H9 (cell line): ENCODE data around the gene SYNGR1. TPM values are rescaled to one million over a fixed set of nuclear protein-coding genes. Genes with fewer than 3 reads are reported as not detected.

Experiments used
- DNase-seq: peaks from one replicate; pipeline ENCODE4 v3.0.0-alpha.2; 2017
- H2AFZ ChIP-seq: one replicate; pipeline ENCODE4 v1.6.1; 2013; ENCODE audit warnings: mild to moderate bottlenecking, low read length, control low read depth, moderate library complexity
- H2AK5ac ChIP-seq: 2 replicates; pipeline ENCODE4 v1.6.1; 2013; ENCODE audit warnings: low read length, control low read depth, mixed read lengths; ENCODE audit not compliant: insufficient read length
- H2BK120ac ChIP-seq: one replicate; pipeline ENCODE4 v1.6.1; 2013; ENCODE audit warnings: low read depth, mild to moderate bottlenecking, low read length, control low read depth, inconsistent platforms; ENCODE audit not compliant: poor library complexity, severe bottlenecking
- H2BK12ac ChIP-seq: 2 replicates; pipeline ENCODE4 v1.6.1; 2013; ENCODE audit warnings: low read length, control low read depth, mixed read lengths, low read depth; ENCODE audit not compliant: insufficient read length
- H2BK15ac ChIP-seq: 2 replicates; pipeline ENCODE4 v1.6.1; 2013; ENCODE audit warnings: low read depth, low read length, control low read depth
- H2BK20ac ChIP-seq: one replicate; pipeline ENCODE4 v1.6.1; 2013; ENCODE audit warnings: low read depth, mild to moderate bottlenecking, low read length, control low read depth, inconsistent platforms; ENCODE audit not compliant: poor library complexity, severe bottlenecking
- H2BK5ac ChIP-seq: 2 replicates; pipeline ENCODE4 v1.6.1; 2013; ENCODE audit warnings: low read length, control low read depth, mixed read lengths; ENCODE audit not compliant: insufficient read length
- H3K14ac ChIP-seq: 2 replicates; pipeline ENCODE4 v1.6.1; 2013; ENCODE audit warnings: low read length, control low read depth; ENCODE audit not compliant: insufficient read depth
- H3K18ac ChIP-seq: 2 replicates; pipeline ENCODE4 v1.6.1; 2013; ENCODE audit warnings: low read depth, mild to moderate bottlenecking, mixed read lengths, low read length, control low read depth; ENCODE audit not compliant: insufficient read length
- H3K23ac ChIP-seq: 2 replicates; pipeline ENCODE4 v1.6.1; 2013; ENCODE audit warnings: low read length, control low read depth, mixed read lengths, low read depth; ENCODE audit not compliant: insufficient read length
- H3K23me2 ChIP-seq: 2 replicates; pipeline ENCODE4 v1.6.1; 2013; ENCODE audit warnings: low read depth, mild to moderate bottlenecking, mixed read lengths, low read length, control low read depth; ENCODE audit not compliant: insufficient read length, poor library complexity, severe bottlenecking
- H3K27ac ChIP-seq: 2 replicates; pipeline ENCODE4 v1.5.1; 2013; ENCODE audit warnings: low read length, control low read depth, mixed read lengths, low read depth; ENCODE audit not compliant: insufficient read length
- H3K27me3 ChIP-seq: 2 replicates; pipeline ENCODE4 v1.6.1; 2013; ENCODE audit warnings: low read length, control low read depth, inconsistent platforms; ENCODE audit not compliant: insufficient read depth
- H3K4ac ChIP-seq: 2 replicates; pipeline ENCODE4 v1.6.1; 2013; ENCODE audit warnings: low read depth, mild to moderate bottlenecking, control low read depth, inconsistent platforms, low read length, moderate library complexity
- H3K4me1 ChIP-seq: 2 replicates; pipeline ENCODE4 v1.6.1; 2013; ENCODE audit warnings: low read length, control low read depth, inconsistent platforms; ENCODE audit not compliant: insufficient read depth
- H3K4me2 ChIP-seq: 2 replicates; pipeline ENCODE4 v1.6.1; 2013; ENCODE audit warnings: low read length, control low read depth, mixed read lengths; ENCODE audit not compliant: insufficient read length, insufficient read depth
- H3K56ac ChIP-seq: 2 replicates; pipeline ENCODE4 v1.6.1; 2013; ENCODE audit warnings: low read depth, mild to moderate bottlenecking, mixed read lengths, low read length, control low read depth; ENCODE audit not compliant: insufficient read length
- H3K79me1 ChIP-seq: 2 replicates; pipeline ENCODE4 v1.6.1; 2013; ENCODE audit warnings: low read depth, mild to moderate bottlenecking, moderate library complexity, low read length, control low read depth, inconsistent platforms; ENCODE audit not compliant: insufficient read depth, poor library complexity, severe bottlenecking
- H3K79me2 ChIP-seq: 2 replicates; pipeline ENCODE4 v1.6.1; 2013; ENCODE audit warnings: low read length, control low read depth, inconsistent platforms; ENCODE audit not compliant: insufficient read depth
- H3K9ac ChIP-seq: 2 replicates; pipeline ENCODE4 v1.6.1; 2013; ENCODE audit warnings: low read length, control low read depth, mixed read lengths; ENCODE audit not compliant: insufficient read length; ENCODE audit errors: extremely low read depth
- H3K9me3 ChIP-seq: one replicate; pipeline ENCODE4 v1.6.1; 2013; ENCODE audit warnings: low read depth, low read length, inconsistent platforms; ENCODE audit not compliant: control insufficient read depth
- H3T11ph ChIP-seq: one replicate; pipeline ENCODE4 v1.6.1; 2013; ENCODE audit warnings: mild to moderate bottlenecking, low read length, control low read depth, inconsistent platforms
- H4K20me1 ChIP-seq: one replicate; pipeline ENCODE4 v1.6.1; 2013; ENCODE audit not compliant: control insufficient read depth, insufficient read length, insufficient read depth
- H4K5ac ChIP-seq: 2 replicates; pipeline ENCODE4 v1.6.1; 2013; ENCODE audit warnings: low read depth, mild to moderate bottlenecking, mixed read lengths, low read length, control low read depth; ENCODE audit not compliant: insufficient read length
- H4K8ac ChIP-seq: replicated peaks from 2 replicates; pipeline ENCODE4 v1.6.1; 2013; ENCODE audit warnings: low read length, control low read depth, mixed read lengths, low read depth; ENCODE audit not compliant: insufficient read length
- H4K91ac ChIP-seq: 2 replicates; pipeline ENCODE4 v1.6.1; 2013; ENCODE audit warnings: low read depth, mild to moderate bottlenecking, moderate library complexity, mixed read lengths, low read length, control low read depth; ENCODE audit not compliant: insufficient read length
- H3K27ac Mint-ChIP-seq, 3 experiments: 2 replicates in 2 of 3; 3 replicates in 1 of 3; pipeline ENCODE4 v1.8.0; 2020 to 2021; ENCODE audit warnings: mixed read lengths in 3 of 3, mild to moderate bottlenecking in 1 of 3, moderate library complexity in 1 of 3
- H3K27me3 Mint-ChIP-seq: 2 replicates; pipeline ENCODE4 v1.8.0; 2021; ENCODE audit warnings: low read depth, mild to moderate bottlenecking, moderate library complexity, mixed read lengths
- H3K36me3 Mint-ChIP-seq, 3 experiments: 2 replicates in 2 of 3; 3 replicates in 1 of 3; pipeline ENCODE4 v1.8.0; 2020 to 2021; ENCODE audit warnings: low read depth in 3 of 3, mixed read lengths in 3 of 3; ENCODE audit not compliant: insufficient read depth in 1 of 3
- H3K4me1 Mint-ChIP-seq, 2 experiments: 2 replicates each; pipeline ENCODE4 v1.8.0; 2020; ENCODE audit warnings: mixed read lengths in 2 of 2
- H3K4me3 Mint-ChIP-seq, 2 experiments: 2 replicates in 1 of 2; 3 replicates in 1 of 2; pipeline ENCODE4 v1.8.0; 2020 to 2021; ENCODE audit warnings: mild to moderate bottlenecking in 2 of 2, mixed read lengths in 2 of 2, moderate library complexity in 1 of 2
- H3K9me3 Mint-ChIP-seq, 2 experiments: 2 replicates in 1 of 2; 3 replicates in 1 of 2; pipeline ENCODE4 v1.8.0; 2020; ENCODE audit warnings: mild to moderate bottlenecking in 2 of 2, mixed read lengths in 2 of 2, moderate library complexity in 1 of 2
- WGBS: extraction: QIAGEN DNeasy Blood & Tissue Kit; methylation state at CpG from one replicate; pipeline ENCODE4 v1.1.7; 2013; ENCODE audit warnings: missing lambda C conversion rate, low lambda C conversion rate, mixed read lengths; ENCODE audit not compliant: insufficient read length; ENCODE audit errors: extremely low coverage; 5-methylcytosine and 5-hydroxymethylcytosine counted together
- total RNA-seq: library from RNA; stranded (reverse); gene quantifications from 2 replicates; pipeline ENCODE4 v1.2.1, GENCODE V29; 2021
- TF ChIP-seq, protein P1 (sequence below): fragments of 200-600 bp; sonication (generic); conservative IDR thresholded peaks from 3 replicates; pipeline ENCODE4 v1.8.0; 2021; ENCODE audit warnings: antibody characterized with exemption, mild to moderate bottlenecking

The SYNGR1 gene
- total RNA-seq, 1 experiment from 2014 or later = 13.2 TPM

DNA sequence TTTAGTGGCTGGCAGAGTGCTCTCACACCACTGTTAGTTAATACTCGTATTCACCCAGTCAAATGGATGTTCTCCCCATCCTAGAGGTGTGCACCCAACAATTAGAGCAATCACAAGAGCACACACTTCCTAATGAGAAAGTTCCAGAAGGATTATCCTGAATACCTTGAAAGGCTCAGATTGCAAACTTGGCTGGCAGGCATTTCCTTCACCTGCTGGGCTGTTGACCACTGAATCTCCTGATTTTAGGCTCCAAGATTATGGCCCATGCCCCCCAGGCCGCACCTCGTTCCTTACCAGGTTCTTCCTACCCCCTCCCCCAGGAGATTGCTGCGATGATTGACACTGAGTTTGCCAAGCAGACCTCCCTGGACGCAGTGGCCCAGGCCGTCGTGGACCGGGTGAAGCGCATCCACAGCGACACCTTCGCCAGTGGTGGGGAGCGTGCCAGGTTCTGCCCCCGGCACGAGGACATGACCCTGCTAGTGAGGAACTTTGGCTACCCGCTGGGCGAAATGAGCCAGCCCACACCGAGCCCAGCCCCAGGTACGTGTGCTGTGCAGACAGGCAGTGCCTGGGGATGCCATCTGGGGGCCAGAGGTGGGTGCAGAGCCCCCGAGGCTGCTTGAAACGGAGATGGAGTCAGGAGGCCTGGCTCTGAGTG, 76.7 kb downstream of the SYNGR1 start:
- H2BK20ac ChIP-seq = no peak overlapping the region

More for the DNA sequence above, 76.7 kb downstream of the SYNGR1 start:
- H3T11ph ChIP-seq = no peak overlapping the region
- no peaks in the 10 kb centered on the region for H4K20me1 ChIP-seq
- no peak overlapping the region for H3K23ac ChIP-seq
- H3K56ac ChIP-seq = no peak overlapping the region
- no peaks in the 10 kb centered on the region for H3K27me3 Mint-ChIP-seq
- peaks cover 11% of the 10 kb centered on the region; the same call in 1 of the 2 replicates for H3K4me1 ChIP-seq
- H4K91ac ChIP-seq = no peak overlapping the region
- no peaks in the 10 kb centered on the region for H3K23me2 ChIP-seq
- no peaks in the 10 kb centered on the region for H3K27me3 ChIP-seq
- no peaks in the 10 kb centered on the region for H3K9me3 Mint-ChIP-seq
- peaks cover 4 to 53% (median 53%) of the 10 kb centered on the region in 3 experiments for H3K36me3 Mint-ChIP-seq
- H2BK12ac ChIP-seq = no peak overlapping the region
- H3K4me1 Mint-ChIP-seq = peaks cover 35 to 45% of the 10 kb centered on the region in 2 experiments
- H3K9ac ChIP-seq = no peak overlapping the region
- H3K4me2 ChIP-seq = no peak overlapping the region
- H4K8ac ChIP-seq = no peak overlapping the region
- WGBS = no CpG with 5 or more reads among the region's 20 CpGs
- peak; percentile 27 for DNase-seq
- no peak overlapping the region for H2AFZ ChIP-seq
- H3K27ac Mint-ChIP-seq = no peak overlapping the region; a peak in 2 of 7 replicates
- no peaks in the 10 kb centered on the region for H3K79me2 ChIP-seq
- H3K4ac ChIP-seq = no peak overlapping the region
- no peak overlapping the region for H4K5ac ChIP-seq
- no peak overlapping the region for H2BK120ac ChIP-seq
- no peak overlapping the region for H2AK5ac ChIP-seq
- no peak overlapping the region for H3K18ac ChIP-seq
- no peak overlapping the region for H3K27ac ChIP-seq
- no peak overlapping the region; the same call in 1 of the 2 replicates for H3K14ac ChIP-seq
- no peaks in the 10 kb centered on the region for H3K79me1 ChIP-seq
- no peaks in the 10 kb centered on the region for H3K9me3 ChIP-seq
- H3K4me3 Mint-ChIP-seq = no peak overlapping the region; a peak in 1 of 5 replicates
- no peak overlapping the region for H2BK5ac ChIP-seq
- TF ChIP-seq, protein P1, sequence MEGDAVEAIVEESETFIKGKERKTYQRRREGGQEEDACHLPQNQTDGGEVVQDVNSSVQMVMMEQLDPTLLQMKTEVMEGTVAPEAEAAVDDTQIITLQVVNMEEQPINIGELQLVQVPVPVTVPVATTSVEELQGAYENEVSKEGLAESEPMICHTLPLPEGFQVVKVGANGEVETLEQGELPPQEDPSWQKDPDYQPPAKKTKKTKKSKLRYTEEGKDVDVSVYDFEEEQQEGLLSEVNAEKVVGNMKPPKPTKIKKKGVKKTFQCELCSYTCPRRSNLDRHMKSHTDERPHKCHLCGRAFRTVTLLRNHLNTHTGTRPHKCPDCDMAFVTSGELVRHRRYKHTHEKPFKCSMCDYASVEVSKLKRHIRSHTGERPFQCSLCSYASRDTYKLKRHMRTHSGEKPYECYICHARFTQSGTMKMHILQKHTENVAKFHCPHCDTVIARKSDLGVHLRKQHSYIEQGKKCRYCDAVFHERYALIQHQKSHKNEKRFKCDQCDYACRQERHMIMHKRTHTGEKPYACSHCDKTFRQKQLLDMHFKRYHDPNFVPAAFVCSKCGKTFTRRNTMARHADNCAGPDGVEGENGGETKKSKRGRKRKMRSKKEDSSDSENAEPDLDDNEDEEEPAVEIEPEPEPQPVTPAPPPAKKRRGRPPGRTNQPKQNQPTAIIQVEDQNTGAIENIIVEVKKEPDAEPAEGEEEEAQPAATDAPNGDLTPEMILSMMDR = no peak
- H2BK15ac ChIP-seq = no peak overlapping the region
